Liver (tissue), 9 donors: Measurements from ENCODE around the gene MRPL9. TPM values are rescaled to one million over a fixed set of nuclear protein-coding genes. Genes with fewer than 3 reads are reported as not detected.

Experiments used
- DNase-seq: peaks from one replicate; pipeline ENCODE4 v3.0.0-alpha.2; 2017; ENCODE audit warnings: low spot score
- H3K27ac ChIP-seq, 2 donors: one replicate each; pipeline ENCODE4 v1.7.0; 2013; ENCODE audit warnings: inconsistent platforms in 2 of 2, low read length in 2 of 2, control low read depth in 1 of 2, low read depth in 1 of 2, mild to moderate bottlenecking in 1 of 2
- H3K27me3 ChIP-seq, 4 donors: one replicate each; pipeline versions ENCODE4 v1.6.1 to v1.7.0; 2013; ENCODE audit warnings: low read length in 3 of 4, inconsistent platforms in 1 of 4, mild to moderate bottlenecking in 1 of 4, moderate library complexity in 1 of 4; ENCODE audit not compliant: control insufficient read depth in 4 of 4, insufficient read depth in 4 of 4
- H3K36me3 ChIP-seq, 4 donors: one replicate each; pipeline versions ENCODE4 v1.6.1 to v1.7.0; 2013; ENCODE audit warnings: low read length in 3 of 4, mild to moderate bottlenecking in 3 of 4, low read depth in 1 of 4, moderate library complexity in 1 of 4; ENCODE audit not compliant: control insufficient read depth in 4 of 4, insufficient read depth in 3 of 4
- H3K4me1 ChIP-seq, 4 donors: one replicate each; pipeline versions ENCODE4 v1.6.1 to v1.7.0; 2013; ENCODE audit warnings: low read length in 3 of 4, mild to moderate bottlenecking in 3 of 4, moderate library complexity in 1 of 4; ENCODE audit not compliant: control insufficient read depth in 4 of 4, insufficient read depth in 4 of 4
- H3K4me3 ChIP-seq, 3 donors: one replicate each; pipeline versions ENCODE4 v1.6.1 to v1.7.0; 2013; ENCODE audit warnings: low read length in 3 of 3, control low read depth in 1 of 3, low read depth in 1 of 3, mild to moderate bottlenecking in 1 of 3
- H3K9ac ChIP-seq, 2 donors: one replicate each; pipeline ENCODE4 v1.7.0; 2013; ENCODE audit warnings: low read length in 2 of 2, mild to moderate bottlenecking in 2 of 2, moderate library complexity in 2 of 2, control low read depth in 1 of 2, low read depth in 1 of 2
- H3K9me3 ChIP-seq, 4 donors: one replicate each; pipeline versions ENCODE4 v1.6.1 to v1.7.0; 2013; ENCODE audit warnings: low read length in 3 of 4; ENCODE audit not compliant: control insufficient read depth in 4 of 4
- ATF3 ChIP-seq: IDR thresholded peaks from 2 replicates; pipeline ENCODE4 v1.6.1; 2016; ENCODE audit warnings: antibody characterized with exemption
- CTCF ChIP-seq: fragments of 150-350 bp; IDR thresholded peaks from 2 replicates; pipeline ENCODE4 v1.5.1; 2017; ENCODE audit warnings: improper control_type of control experiment, low read depth, low read length; ENCODE audit not compliant: missing input control
- EGR1 ChIP-seq, 2 donors: IDR thresholded peaks; 2 replicates each; pipeline ENCODE4 v1.6.1; 2016 to 2018; ENCODE audit warnings: antibody characterized with exemption in 2 of 2, low read depth in 2 of 2
- FOXA1 ChIP-seq: IDR thresholded peaks from 2 replicates; pipeline ENCODE4 v1.6.1; 2016; ENCODE audit warnings: antibody characterized with exemption
- FOXA2 ChIP-seq: IDR thresholded peaks from 2 replicates; pipeline ENCODE4 v1.6.1; 2016; ENCODE audit warnings: antibody characterized with exemption
- GABPA ChIP-seq, 2 donors: IDR thresholded peaks in 1 of 2; conservative IDR thresholded peaks in 1 of 2; 2 replicates each; pipeline ENCODE4 v1.6.1; 2016; ENCODE audit warnings: antibody characterized with exemption in 2 of 2, mild to moderate bottlenecking in 1 of 2, moderate library complexity in 1 of 2
- HNF4A ChIP-seq, 2 donors: conservative IDR thresholded peaks; 2 replicates each; pipeline ENCODE4 v1.6.1; 2016; ENCODE audit warnings: antibody characterized with exemption in 2 of 2, mild to moderate bottlenecking in 2 of 2
- HNF4G ChIP-seq: IDR thresholded peaks from 2 replicates; pipeline ENCODE4 v1.6.1; 2016; ENCODE audit warnings: antibody characterized with exemption
- JUND ChIP-seq, 2 donors: IDR thresholded peaks; 2 replicates each; pipeline ENCODE4 v1.6.1; 2016; ENCODE audit warnings: antibody characterized with exemption in 2 of 2
- MAX ChIP-seq: IDR thresholded peaks from 2 replicates; pipeline ENCODE4 v1.6.1; 2016; ENCODE audit warnings: antibody characterized with exemption
- NR2F2 ChIP-seq: IDR thresholded peaks from 2 replicates; pipeline ENCODE4 v1.6.1; 2016; ENCODE audit warnings: antibody characterized with exemption
- RAD21 ChIP-seq, 2 donors: IDR thresholded peaks; 2 replicates each; pipeline ENCODE4 v1.6.1; 2016; ENCODE audit warnings: antibody characterized with exemption in 2 of 2, mild to moderate bottlenecking in 2 of 2
- REST ChIP-seq: IDR thresholded peaks from 2 replicates; pipeline ENCODE4 v1.6.1; 2016; ENCODE audit warnings: antibody characterized with exemption, mild to moderate bottlenecking
- RXRA ChIP-seq, 2 donors: IDR thresholded peaks; 2 replicates each; pipeline ENCODE4 v1.6.1; 2017 to 2018; ENCODE audit warnings: antibody characterized with exemption in 2 of 2, mild to moderate bottlenecking in 1 of 2
- SP1 ChIP-seq: IDR thresholded peaks from 2 replicates; pipeline ENCODE4 v1.6.1; 2018; ENCODE audit warnings: antibody characterized with exemption, mild to moderate bottlenecking
- TAF1 ChIP-seq: conservative IDR thresholded peaks from 2 replicates; pipeline ENCODE4 v1.6.1; 2016; ENCODE audit warnings: antibody characterized with exemption, mild to moderate bottlenecking
- YY1 ChIP-seq: IDR thresholded peaks from 2 replicates; pipeline ENCODE4 v1.6.1; 2016; ENCODE audit warnings: antibody characterized with exemption, mild to moderate bottlenecking
- ZBTB33 ChIP-seq: IDR thresholded peaks from 2 replicates; pipeline ENCODE4 v1.6.1; 2016; ENCODE audit warnings: antibody characterized with exemption
- WGBS: extraction: QIAGEN DNeasy Blood & Tissue Kit; methylation state at CpG from one replicate; pipeline ENCODE4 v1.1.7; 2013; 5-methylcytosine and 5-hydroxymethylcytosine counted together
- polyA plus RNA-seq, 2 donors: library from polyadenylated mRNA; stranded (reverse) in 1 of 2; unstranded in 1 of 2; fragments of 200-250 nt in 1 of 2; fragments of >200 nt in 1 of 2; fragmentation: Nextera tagmentation in 1 of 2; extraction: Ambion mirVana in 1 of 2; gene quantifications; one replicate each; pipeline versions ENCODE4 v1.2.1 to v1.2.3, GENCODE V29; 2013 to 2015
- total RNA-seq, 2 donors: library from RNA; depleted of rRNA; stranded (reverse); fragments of >200 nt; gene quantifications; one replicate each; pipeline ENCODE4 v1.2.3, GENCODE V29; 2014
- donor health status: healthy.
- donor health status: healthy.
- donor health status: healthy.
- donor health status: healthy.
- donor health status: healthy.

The MRPL9 gene
- total and polyA plus RNA-seq, 4 donors = 22.5 to 43.5 (median 31.6) TPM

GRCh38 chr1:151729157-151729965 is 33.9 kb downstream of the MRPL9 start:
- no peak overlapping the region for H3K27ac ChIP-seq
- H3K9me3 ChIP-seq = no peaks in the 10 kb centered on the region
- TF ChIP-seq SP1 = peak; percentile 7
- TF ChIP-seq HNF4A (conservative IDR thresholded peaks at IDR 0.05) = no peak
- H3K9ac ChIP-seq = no peak overlapping the region
- WGBS = 67% methylated on average over 10 of the region's 10 CpGs
- H3K36me3 ChIP-seq = no peaks in the 10 kb centered on the region
- H3K4me3 ChIP-seq = no peak overlapping the region
- peaks cover 0 to 5% (median 0%) of the 10 kb centered on the region in 4 donors for H3K4me1 ChIP-seq
- no peaks in the 10 kb centered on the region for H3K27me3 ChIP-seq
- DNase-seq = no peak

GRCh38 chr1:151728151-151729054 is 34.9 kb downstream of the MRPL9 start:
- 68% methylated on average over 19 of the region's 19 CpGs for WGBS
- H3K27ac ChIP-seq = no peak overlapping the region
- DNase-seq = no peak
- H3K27me3 ChIP-seq = no peaks in the 10 kb centered on the region
- H3K9ac ChIP-seq = no peak overlapping the region
- TF ChIP-seq CTCF (no peak), JUND (IDR thresholded peaks at IDR 0.05) (no peak), RAD21 (IDR thresholded peaks at IDR 0.05) (no peak), YY1 (no peak), ATF3 (no peak), NR2F2 (no peak), MAX (no peak), ZBTB33 (no peak), FOXA2 (no peak), SP1 (no peak), FOXA1 (no peak), RXRA (IDR thresholded peaks at IDR 0.05) (no peak), HNF4G (no peak), TAF1 (no peak), HNF4A (conservative IDR thresholded peaks at IDR 0.05) (no peak), EGR1 (IDR thresholded peaks at IDR 0.05; ENCODE audit: low read depth in 2 of 2) (no peak), GABPA (IDR thresholded peaks at IDR 0.05 in 1 of 2, conservative IDR thresholded peaks at IDR 0.05 in 1 of 2) (no peak), REST (no peak)
- no peaks in the 10 kb centered on the region for H3K36me3 ChIP-seq
- no peak overlapping the region for H3K4me3 ChIP-seq
- no peaks in the 10 kb centered on the region for H3K9me3 ChIP-seq
- H3K4me1 ChIP-seq = peaks cover 0 to 5% (median 0%) of the 10 kb centered on the region in 4 donors
